H9 (cell line): Measurements from ENCODE around the gene NAMPT. TPM values are rescaled to one million over a fixed set of nuclear protein-coding genes. Genes with fewer than 3 reads are reported as not detected.

Source experiments
- DNase-seq: peaks from one replicate; pipeline ENCODE4 v3.0.0-alpha.2; 2017
- H2AFZ ChIP-seq: one replicate; pipeline ENCODE4 v1.6.1; 2013; ENCODE audit warnings: mild to moderate bottlenecking, low read length, control low read depth, moderate library complexity
- H2AK5ac ChIP-seq: 2 replicates; pipeline ENCODE4 v1.6.1; 2013; ENCODE audit warnings: low read length, control low read depth, mixed read lengths; ENCODE audit not compliant: insufficient read length
- H2BK120ac ChIP-seq: one replicate; pipeline ENCODE4 v1.6.1; 2013; ENCODE audit warnings: low read depth, mild to moderate bottlenecking, low read length, control low read depth, inconsistent platforms; ENCODE audit not compliant: poor library complexity, severe bottlenecking
- H2BK12ac ChIP-seq: 2 replicates; pipeline ENCODE4 v1.6.1; 2013; ENCODE audit warnings: low read length, control low read depth, mixed read lengths, low read depth; ENCODE audit not compliant: insufficient read length
- H2BK15ac ChIP-seq: 2 replicates; pipeline ENCODE4 v1.6.1; 2013; ENCODE audit warnings: low read depth, low read length, control low read depth
- H2BK20ac ChIP-seq: one replicate; pipeline ENCODE4 v1.6.1; 2013; ENCODE audit warnings: low read depth, mild to moderate bottlenecking, low read length, control low read depth, inconsistent platforms; ENCODE audit not compliant: poor library complexity, severe bottlenecking
- H2BK5ac ChIP-seq: 2 replicates; pipeline ENCODE4 v1.6.1; 2013; ENCODE audit warnings: low read length, control low read depth, mixed read lengths; ENCODE audit not compliant: insufficient read length
- H3K14ac ChIP-seq: 2 replicates; pipeline ENCODE4 v1.6.1; 2013; ENCODE audit warnings: low read length, control low read depth; ENCODE audit not compliant: insufficient read depth
- H3K18ac ChIP-seq: 2 replicates; pipeline ENCODE4 v1.6.1; 2013; ENCODE audit warnings: low read depth, mild to moderate bottlenecking, mixed read lengths, low read length, control low read depth; ENCODE audit not compliant: insufficient read length
- H3K23ac ChIP-seq: 2 replicates; pipeline ENCODE4 v1.6.1; 2013; ENCODE audit warnings: low read length, control low read depth, mixed read lengths, low read depth; ENCODE audit not compliant: insufficient read length
- H3K23me2 ChIP-seq: 2 replicates; pipeline ENCODE4 v1.6.1; 2013; ENCODE audit warnings: low read depth, mild to moderate bottlenecking, mixed read lengths, low read length, control low read depth; ENCODE audit not compliant: insufficient read length, poor library complexity, severe bottlenecking
- H3K27ac ChIP-seq: 2 replicates; pipeline ENCODE4 v1.5.1; 2013; ENCODE audit warnings: low read length, control low read depth, mixed read lengths, low read depth; ENCODE audit not compliant: insufficient read length
- H3K27me3 ChIP-seq: 2 replicates; pipeline ENCODE4 v1.6.1; 2013; ENCODE audit warnings: low read length, control low read depth, inconsistent platforms; ENCODE audit not compliant: insufficient read depth
- H3K4ac ChIP-seq: 2 replicates; pipeline ENCODE4 v1.6.1; 2013; ENCODE audit warnings: low read depth, mild to moderate bottlenecking, control low read depth, inconsistent platforms, low read length, moderate library complexity
- H3K4me1 ChIP-seq: 2 replicates; pipeline ENCODE4 v1.6.1; 2013; ENCODE audit warnings: low read length, control low read depth, inconsistent platforms; ENCODE audit not compliant: insufficient read depth
- H3K4me2 ChIP-seq: 2 replicates; pipeline ENCODE4 v1.6.1; 2013; ENCODE audit warnings: low read length, control low read depth, mixed read lengths; ENCODE audit not compliant: insufficient read length, insufficient read depth
- H3K56ac ChIP-seq: 2 replicates; pipeline ENCODE4 v1.6.1; 2013; ENCODE audit warnings: low read depth, mild to moderate bottlenecking, mixed read lengths, low read length, control low read depth; ENCODE audit not compliant: insufficient read length
- H3K79me1 ChIP-seq: 2 replicates; pipeline ENCODE4 v1.6.1; 2013; ENCODE audit warnings: low read depth, mild to moderate bottlenecking, moderate library complexity, low read length, control low read depth, inconsistent platforms; ENCODE audit not compliant: insufficient read depth, poor library complexity, severe bottlenecking
- H3K79me2 ChIP-seq: 2 replicates; pipeline ENCODE4 v1.6.1; 2013; ENCODE audit warnings: low read length, control low read depth, inconsistent platforms; ENCODE audit not compliant: insufficient read depth
- H3K9ac ChIP-seq: 2 replicates; pipeline ENCODE4 v1.6.1; 2013; ENCODE audit warnings: low read length, control low read depth, mixed read lengths; ENCODE audit not compliant: insufficient read length; ENCODE audit errors: extremely low read depth
- H3K9me3 ChIP-seq: one replicate; pipeline ENCODE4 v1.6.1; 2013; ENCODE audit warnings: low read depth, low read length, inconsistent platforms; ENCODE audit not compliant: control insufficient read depth
- H3T11ph ChIP-seq: one replicate; pipeline ENCODE4 v1.6.1; 2013; ENCODE audit warnings: mild to moderate bottlenecking, low read length, control low read depth, inconsistent platforms
- H4K20me1 ChIP-seq: one replicate; pipeline ENCODE4 v1.6.1; 2013; ENCODE audit not compliant: control insufficient read depth, insufficient read length, insufficient read depth
- H4K5ac ChIP-seq: 2 replicates; pipeline ENCODE4 v1.6.1; 2013; ENCODE audit warnings: low read depth, mild to moderate bottlenecking, mixed read lengths, low read length, control low read depth; ENCODE audit not compliant: insufficient read length
- H4K8ac ChIP-seq: replicated peaks from 2 replicates; pipeline ENCODE4 v1.6.1; 2013; ENCODE audit warnings: low read length, control low read depth, mixed read lengths, low read depth; ENCODE audit not compliant: insufficient read length
- H4K91ac ChIP-seq: 2 replicates; pipeline ENCODE4 v1.6.1; 2013; ENCODE audit warnings: low read depth, mild to moderate bottlenecking, moderate library complexity, mixed read lengths, low read length, control low read depth; ENCODE audit not compliant: insufficient read length
- H3K27ac Mint-ChIP-seq, 3 experiments: 2 replicates in 2 of 3; 3 replicates in 1 of 3; pipeline ENCODE4 v1.8.0; 2020 to 2021; ENCODE audit warnings: mixed read lengths in 3 of 3, mild to moderate bottlenecking in 1 of 3, moderate library complexity in 1 of 3
- H3K27me3 Mint-ChIP-seq: 2 replicates; pipeline ENCODE4 v1.8.0; 2021; ENCODE audit warnings: low read depth, mild to moderate bottlenecking, moderate library complexity, mixed read lengths
- H3K36me3 Mint-ChIP-seq, 3 experiments: 2 replicates in 2 of 3; 3 replicates in 1 of 3; pipeline ENCODE4 v1.8.0; 2020 to 2021; ENCODE audit warnings: low read depth in 3 of 3, mixed read lengths in 3 of 3; ENCODE audit not compliant: insufficient read depth in 1 of 3
- H3K4me1 Mint-ChIP-seq, 2 experiments: 2 replicates each; pipeline ENCODE4 v1.8.0; 2020; ENCODE audit warnings: mixed read lengths in 2 of 2
- H3K4me3 Mint-ChIP-seq, 2 experiments: 2 replicates in 1 of 2; 3 replicates in 1 of 2; pipeline ENCODE4 v1.8.0; 2020 to 2021; ENCODE audit warnings: mild to moderate bottlenecking in 2 of 2, mixed read lengths in 2 of 2, moderate library complexity in 1 of 2
- H3K9me3 Mint-ChIP-seq, 2 experiments: 2 replicates in 1 of 2; 3 replicates in 1 of 2; pipeline ENCODE4 v1.8.0; 2020; ENCODE audit warnings: mild to moderate bottlenecking in 2 of 2, mixed read lengths in 2 of 2, moderate library complexity in 1 of 2
- WGBS: extraction: QIAGEN DNeasy Blood & Tissue Kit; methylation state at CpG from one replicate; pipeline ENCODE4 v1.1.7; 2013; ENCODE audit warnings: missing lambda C conversion rate, low lambda C conversion rate, mixed read lengths; ENCODE audit not compliant: insufficient read length; ENCODE audit errors: extremely low coverage; 5-methylcytosine and 5-hydroxymethylcytosine counted together
- total RNA-seq: library from RNA; stranded (reverse); gene quantifications from 2 replicates; pipeline ENCODE4 v1.2.1, GENCODE V29; 2021
- TF ChIP-seq, protein P1 (sequence below): fragments of 200-600 bp; sonication (generic); conservative IDR thresholded peaks from 3 replicates; pipeline ENCODE4 v1.8.0; 2021; ENCODE audit warnings: antibody characterized with exemption, mild to moderate bottlenecking

The NAMPT gene
- total RNA-seq, 1 experiment from 2014 or later: 83.5 TPM

DNA sequence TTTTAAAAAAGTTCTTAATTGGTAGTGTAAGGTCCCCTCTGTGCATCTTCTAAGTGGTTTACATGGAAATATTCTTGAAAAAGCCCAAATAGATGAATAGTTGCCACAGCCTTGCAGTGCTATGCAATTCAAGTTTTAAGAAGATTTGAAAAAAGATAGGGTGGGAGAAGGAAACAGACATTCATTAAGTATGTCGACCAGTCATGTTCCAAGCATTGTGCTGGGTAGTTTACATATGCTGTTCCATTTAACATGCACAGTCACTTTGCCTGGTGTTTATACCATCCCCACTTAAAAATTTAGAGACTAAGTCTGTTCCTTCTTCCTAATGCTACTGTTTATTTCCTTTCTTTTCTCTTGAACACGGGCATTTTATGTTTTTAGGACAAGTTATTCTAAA is 28.1 kb upstream of the NAMPT start:
- H3K4me2 ChIP-seq: no peak overlapping the region
- TF ChIP-seq, protein P1, sequence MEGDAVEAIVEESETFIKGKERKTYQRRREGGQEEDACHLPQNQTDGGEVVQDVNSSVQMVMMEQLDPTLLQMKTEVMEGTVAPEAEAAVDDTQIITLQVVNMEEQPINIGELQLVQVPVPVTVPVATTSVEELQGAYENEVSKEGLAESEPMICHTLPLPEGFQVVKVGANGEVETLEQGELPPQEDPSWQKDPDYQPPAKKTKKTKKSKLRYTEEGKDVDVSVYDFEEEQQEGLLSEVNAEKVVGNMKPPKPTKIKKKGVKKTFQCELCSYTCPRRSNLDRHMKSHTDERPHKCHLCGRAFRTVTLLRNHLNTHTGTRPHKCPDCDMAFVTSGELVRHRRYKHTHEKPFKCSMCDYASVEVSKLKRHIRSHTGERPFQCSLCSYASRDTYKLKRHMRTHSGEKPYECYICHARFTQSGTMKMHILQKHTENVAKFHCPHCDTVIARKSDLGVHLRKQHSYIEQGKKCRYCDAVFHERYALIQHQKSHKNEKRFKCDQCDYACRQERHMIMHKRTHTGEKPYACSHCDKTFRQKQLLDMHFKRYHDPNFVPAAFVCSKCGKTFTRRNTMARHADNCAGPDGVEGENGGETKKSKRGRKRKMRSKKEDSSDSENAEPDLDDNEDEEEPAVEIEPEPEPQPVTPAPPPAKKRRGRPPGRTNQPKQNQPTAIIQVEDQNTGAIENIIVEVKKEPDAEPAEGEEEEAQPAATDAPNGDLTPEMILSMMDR: no peak
- no peak overlapping the region for H3K56ac ChIP-seq
- Mint-ChIP-seq H3K36me3 (peaks cover 0 to 2% (median 0%) of the 10 kb centered on the region in 3 experiments; a peak in 2 of 7 replicates), H3K4me1 (no peaks in the 10 kb centered on the region), H3K27ac (no peak overlapping the region), H3K4me3 (no peak overlapping the region), H3K9me3 (peaks cover 7 to 8% of the 10 kb centered on the region in 2 experiments; a peak in 4 of 5 replicates), H3K27me3 (no peaks in the 10 kb centered on the region)
- H4K20me1 ChIP-seq: no peaks in the 10 kb centered on the region
- H3K79me1 ChIP-seq: no peaks in the 10 kb centered on the region
- no peak overlapping the region for H2BK20ac ChIP-seq
- no peak overlapping the region for H3T11ph ChIP-seq
- H2BK120ac ChIP-seq: no peak overlapping the region
- no peak overlapping the region for H3K18ac ChIP-seq
- H3K79me2 ChIP-seq: no peaks in the 10 kb centered on the region
- no peak overlapping the region for H3K9ac ChIP-seq
- no peak overlapping the region for H2BK5ac ChIP-seq
- H4K5ac ChIP-seq: no peak overlapping the region
- no peak for DNase-seq
- H3K27me3 ChIP-seq: no peaks in the 10 kb centered on the region
- no peak overlapping the region for H3K23ac ChIP-seq
- no peaks in the 10 kb centered on the region for H3K23me2 ChIP-seq
- H2BK15ac ChIP-seq: no peak overlapping the region
- no peak overlapping the region for H4K8ac ChIP-seq
- no peak overlapping the region for H3K27ac ChIP-seq
- no peak overlapping the region for H4K91ac ChIP-seq
- WGBS: no CpG with 5 or more reads among the region's 2 CpGs
- no peak overlapping the region for H3K4ac ChIP-seq
- no peaks in the 10 kb centered on the region for H3K9me3 ChIP-seq
- H3K14ac ChIP-seq: no peak overlapping the region
- 0 out of 2 replicates have a peak, but pooled peaks cover 3% of the 10 kb centered on the region for H3K4me1 ChIP-seq
- no peak overlapping the region for H2AFZ ChIP-seq
- H2AK5ac ChIP-seq: no peak overlapping the region
- H2BK12ac ChIP-seq: no peak overlapping the region
